ENCODE measurements around the gene ABLIM1. TPM values are rescaled to one million over a fixed set of nuclear protein-coding genes. Genes with fewer than 3 reads are reported as not detected.

The ABLIM1 gene
- total and polyA plus RNA-seq, 2 of the 13 experiments (the other 11 are each of a cell fraction or from before 2014, with no cell fraction given): 59.4 to 92.7 TPM

GRCh38 chr10:114519306-114519669 is 138.8 kb downstream of the ABLIM1 start:
- Histone ChIP-seq H3K27me3 (ENCODE audit: control insufficient read depth in 1 of 2, insufficient read depth in 2 of 2, low read length in 2 of 2) (no peaks in the 10 kb centered on the region), H2AFZ (ENCODE audit: low read length) (no peak overlapping the region), H3K4me3 (replicated peaks in 1 of 3; ENCODE audit: insufficient read depth in 1 of 3, low read depth in 2 of 3, low read length in 3 of 3) (no peak overlapping the region; a peak in 1 of 6 replicates), H4K20me1 (ENCODE audit: insufficient read depth, low read length) (peaks cover 24% of the 10 kb centered on the region), H3K79me2 (ENCODE audit: insufficient read depth, low read length) (peaks cover 99% of the 10 kb centered on the region), H3K9ac (ENCODE audit: insufficient read depth, low read depth, low read length) (no peak overlapping the region; the same call in 1 of the 2 replicates), H3K4me1 (ENCODE audit: insufficient read depth, low read length) (peaks cover 96% of the 10 kb centered on the region), H3K27ac (ENCODE audit: extremely low read length, insufficient read depth, low read length) (peak overlapping the region; percentile 55), H3K4me2 (ENCODE audit: low read depth, low read length) (peak overlapping the region; percentile 25), H3K9me3 (ENCODE audit: low read length) (no peaks in the 10 kb centered on the region), H3K36me3 (replicated peaks in 1 of 2; ENCODE audit: control insufficient read depth in 1 of 2, insufficient read depth in 2 of 2, low read length in 2 of 2) (peaks cover 5 to 23% of the 10 kb centered on the region in 2 experiments; a peak in 3 of 5 replicates)
- BruUV-seq (replicated peaks): no TSS peak
- FAIRE-seq (peak; percentile 37), DNase-seq (ENCODE audit: low spot score) (no peak), ATAC-seq (no peak)
- intact Hi-C loops (cut with micrococcal nuclease; ENCODE audit: unreplicated experiment) (no loop called here), in situ Hi-C loops (cut with HindIII; ENCODE audit: extremely low pct_ligation_motif_present, low pct_unique_long_range_greater_than_20kb) (no loop called here)
- POLR2A ChIA-PET: interaction anchor here (1.0 to 2.2 kb wide), 4 partner anchors 8 to 48 kb away, joined by 3 to 12 read pairs (median 4); no protein-coding TSS in a partner anchor
- 48% methylated on average over 5 of the region's 5 CpGs for WGBS (ENCODE audit: low lambda C conversion rate)
- TF ChIP-seq ZNF687 (CRISPR knock-in tag; IDR thresholded peaks at IDR 0.05) (peak; percentile 32; the same call in 1 of the 2 replicates), SRF (IDR thresholded peaks at IDR 0.05; ENCODE audit: low read depth, low read length) (no peak), SSRP1 (CRISPR knock-in tag; IDR thresholded peaks at IDR 0.05) (no peak)
- CTCF ChIA-PET (ENCODE audit: low intra/inter-chr PET ratio, low total read pairs): no interaction called here

Measured in HepG2 (cell line).